Astrocyte of the hippocampus (primary cell): ENCODE results near the gene ATAD3C.
"Not testable (repeated sequence)": the region's sequence is repeated elsewhere in the genome, so short reads cannot be mapped to it uniquely, and the experiment has no call there.

Experiments used
- DNase-seq: peaks from one replicate; pipeline ENCODE4 v3.0.0; 2011; ENCODE audit warnings: low read depth, low spot score

The ATAD3C gene

GRCh38 chr1:1446631-1447030 is 2.9 kb upstream of the ATAD3C start:
- DNase-seq: not testable (repeated sequence)

- not testable (repeated sequence) for DNase-seq
Observed at GRCh38 chr1:1450616-1451015, 1.1 kb downstream of the ATAD3C start.

- DNase-seq: no peak
Observed at GRCh38 chr1:1451696-1452364, 2.3 kb downstream of the ATAD3C start.

GRCh38 chr1:1452365-1452739 is 2.9 kb downstream of the ATAD3C start:
- DNase-seq: not testable (repeated sequence)

GRCh38 chr1:1452882-1453281 is 3.4 kb downstream of the ATAD3C start:
- no peak for DNase-seq

GRCh38 chr1:1454286-1455056 is 5.0 kb downstream of the ATAD3C start:
- DNase-seq: not testable (repeated sequence)

GRCh38 chr1:1455366-1455884 is 5.9 kb downstream of the ATAD3C start:
- no peak for DNase-seq

- not testable (repeated sequence) for DNase-seq
Observed at GRCh38 chr1:1455934-1456333, 6.4 kb downstream of the ATAD3C start.

- DNase-seq: not testable (repeated sequence)
Observed at GRCh38 chr1:1456683-1457255, 7.3 kb downstream of the ATAD3C start.

GRCh38 chr1:1459156-1459555 is 9.7 kb downstream of the ATAD3C start:
- not testable (repeated sequence) for DNase-seq

- not testable (repeated sequence) for DNase-seq
Observed at GRCh38 chr1:1459711-1460110, 10.2 kb downstream of the ATAD3C start.

GRCh38 chr1:1460540-1461130 is 11.1 kb downstream of the ATAD3C start:
- DNase-seq: no peak

- no peak for DNase-seq
Observed at GRCh38 chr1:1461721-1462317, 12.3 kb downstream of the ATAD3C start.

GRCh38 chr1:1462318-1462966 is 13.0 kb downstream of the ATAD3C start:
- no peak for DNase-seq

- DNase-seq: no peak
Observed at GRCh38 chr1:1463312-1463711, 13.8 kb downstream of the ATAD3C start.

GRCh38 chr1:1468196-1468985 is 18.9 kb downstream of the ATAD3C start:
- not testable (repeated sequence) for DNase-seq

GRCh38 chr1:1470626-1471388 is 21.3 kb downstream of the ATAD3C start:
- no peak for DNase-seq

GRCh38 chr1:1471389-1472052 is 22.0 kb downstream of the ATAD3C start, which contains the start of gene ATAD3B:
Gene ATAD3B (plus strand): TSS chr1:1471765. CDS start chr1:1471885, 120 bp downstream.
- peak; percentile 97 for DNase-seq
